Kidney glomerular epithelial cell (primary cell): ENCODE data around the gene PDGFC.

Experiments
- DNase-seq: peaks from one replicate; lab custom pipeline; 2025; lab: John Stamatoyannopoulos, UW

The PDGFC gene

DNA sequence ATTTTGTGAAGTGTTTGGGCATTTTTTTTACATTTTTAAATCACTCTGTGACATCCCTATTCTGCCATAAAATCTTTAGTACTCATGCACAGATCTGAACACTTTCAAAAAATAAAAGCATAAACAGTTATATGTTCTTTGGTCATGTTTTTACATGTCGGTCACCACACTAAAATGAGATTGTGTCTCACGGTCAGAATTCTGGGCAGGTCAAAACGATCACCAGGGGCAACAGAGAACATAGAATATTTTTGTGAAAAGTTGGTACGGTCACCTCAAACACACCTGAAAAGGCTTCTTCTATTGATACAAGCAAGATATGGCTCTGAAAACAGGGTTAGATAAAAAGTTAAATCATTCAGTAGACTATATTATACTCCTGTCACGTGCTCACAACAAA, 189.1 kb downstream of the PDGFC start:
- no peak for DNase-seq

DNA sequence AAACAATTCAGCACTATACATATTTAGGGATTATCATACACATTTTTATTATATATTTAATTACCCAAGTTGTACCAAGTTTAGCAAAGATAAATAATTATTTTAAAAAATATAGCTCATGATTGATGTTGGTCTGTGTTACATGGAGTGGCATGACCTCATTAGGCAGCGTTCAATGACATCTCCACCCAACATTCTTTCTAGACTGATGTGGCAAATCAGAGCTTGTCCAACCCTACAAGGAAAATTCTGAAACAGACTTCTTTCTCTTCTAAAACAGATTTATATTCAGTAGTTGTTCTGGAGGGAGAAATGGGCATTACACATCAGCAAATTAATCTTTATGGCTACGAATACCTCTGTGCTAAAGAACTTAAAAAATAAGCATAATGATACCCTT, 189.7 kb downstream of the PDGFC start:
- DNase-seq = peak; percentile 71

DNA sequence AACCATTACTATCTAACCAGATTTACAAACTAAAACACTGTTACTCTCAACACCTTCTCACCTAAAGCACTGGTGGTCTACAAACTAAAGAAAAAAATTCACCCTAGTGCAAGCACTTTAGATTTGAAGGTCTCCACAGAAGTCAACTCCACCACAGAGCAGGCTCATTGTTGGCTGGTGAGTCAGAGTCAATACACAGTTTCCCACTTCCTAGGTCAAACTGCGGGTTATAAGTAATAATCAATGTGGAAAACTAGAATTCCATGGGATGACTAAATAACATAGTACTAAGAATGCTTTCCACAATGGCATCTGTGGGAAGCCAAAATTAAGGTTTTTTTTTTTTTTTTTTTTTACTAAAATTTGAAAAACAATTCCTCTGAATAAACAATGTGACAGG, 191.8 kb downstream of the PDGFC start:
- peak; percentile 61 for DNase-seq

DNA sequence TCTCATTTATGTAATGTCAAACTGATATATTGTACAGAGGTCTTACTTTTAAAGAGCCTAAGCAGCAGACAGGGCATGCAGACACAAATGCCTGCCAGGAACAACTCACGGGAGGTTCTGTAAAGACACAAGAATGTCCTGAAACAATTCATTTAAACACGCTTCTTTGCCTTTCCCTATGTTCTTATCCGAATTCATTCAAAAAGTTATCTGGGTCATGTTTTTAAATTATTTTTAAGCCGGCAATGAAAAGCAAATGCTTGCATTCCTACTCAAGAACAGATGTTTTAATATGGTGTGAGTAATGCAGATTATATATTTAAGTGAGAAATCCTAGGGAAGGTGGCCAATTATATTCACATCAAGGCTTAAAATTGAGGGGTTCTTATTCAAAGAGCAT, 192.6 kb downstream of the PDGFC start:
- no peak for DNase-seq

DNA sequence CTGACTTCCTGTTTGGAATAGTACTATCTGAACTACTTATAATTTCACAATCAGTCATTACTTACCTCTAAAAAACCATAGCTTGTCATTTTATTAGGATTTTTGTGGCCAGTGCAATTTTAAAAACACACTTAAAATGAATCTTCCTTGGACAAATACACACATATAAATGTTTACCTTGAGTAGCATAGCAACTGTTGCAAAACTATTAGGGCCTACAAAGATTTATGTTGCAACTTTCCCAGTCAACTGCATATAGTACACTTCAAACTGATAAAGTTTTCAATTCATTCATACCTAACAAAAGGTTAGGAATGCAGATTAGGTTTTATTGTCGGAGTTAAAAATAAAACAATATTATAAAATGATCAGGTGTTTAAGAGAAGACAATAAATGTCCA, 193.0 kb downstream of the PDGFC start:
- DNase-seq = no peak

DNA sequence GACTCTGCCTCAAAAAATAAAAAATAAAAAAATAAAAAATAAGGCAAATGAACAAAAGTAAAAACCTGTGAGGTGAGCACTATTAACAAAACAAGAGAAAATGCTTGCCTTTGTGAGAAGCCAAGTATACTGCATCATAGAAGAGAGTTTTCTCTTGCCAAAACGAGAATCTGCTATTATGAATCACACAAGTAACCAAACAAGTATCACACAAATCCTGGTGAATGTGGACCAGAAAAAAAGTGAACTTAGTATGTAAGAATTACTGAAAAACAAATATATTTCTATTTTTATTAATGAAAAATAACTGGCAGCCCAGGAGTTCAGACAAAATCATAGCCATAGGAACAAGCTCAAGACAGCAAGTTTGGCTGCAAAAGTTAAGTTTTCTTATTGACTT, 193.5 kb downstream of the PDGFC start:
- DNase-seq = no peak

DNA sequence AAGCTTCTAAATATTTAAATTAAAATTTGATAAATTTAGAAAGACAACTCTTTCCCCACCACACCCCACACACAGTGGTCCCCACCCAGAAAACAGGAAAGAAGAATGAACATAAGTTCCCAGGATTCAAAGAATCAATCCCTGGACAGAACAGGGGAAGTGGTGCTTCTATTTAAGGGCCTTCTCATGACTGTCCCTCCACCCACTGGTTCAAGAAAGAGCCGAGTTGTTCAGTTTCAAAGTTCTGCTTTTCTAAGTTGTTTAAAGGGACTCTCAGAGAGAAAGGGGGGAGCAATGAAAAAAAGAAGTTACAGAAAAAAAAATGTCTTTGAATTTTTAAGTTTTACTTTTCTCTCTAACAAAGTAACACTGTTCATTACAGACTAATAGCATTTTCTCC, 195.8 kb downstream of the PDGFC start:
- DNase-seq = no peak

DNA sequence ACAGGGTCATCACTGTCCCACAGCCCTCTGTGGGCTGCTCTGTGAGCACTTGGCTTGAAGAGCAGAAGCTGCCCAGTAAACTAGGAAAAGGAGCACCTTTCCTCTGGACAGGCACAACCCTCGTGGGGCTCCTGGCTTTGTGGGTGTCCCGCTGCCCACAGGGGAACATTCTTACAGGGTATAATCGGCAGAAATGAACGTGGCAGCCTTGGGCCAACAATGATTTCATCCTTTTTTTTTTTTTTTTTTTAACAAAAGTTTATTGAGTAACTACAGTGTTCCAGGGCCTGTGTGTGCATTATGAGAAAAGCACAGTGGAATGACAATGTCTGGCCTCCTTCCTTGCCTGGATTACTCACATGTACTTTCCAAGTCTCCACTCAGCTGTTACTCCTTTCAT, 197.2 kb downstream of the PDGFC start:
- peak; percentile 82 for DNase-seq

DNA sequence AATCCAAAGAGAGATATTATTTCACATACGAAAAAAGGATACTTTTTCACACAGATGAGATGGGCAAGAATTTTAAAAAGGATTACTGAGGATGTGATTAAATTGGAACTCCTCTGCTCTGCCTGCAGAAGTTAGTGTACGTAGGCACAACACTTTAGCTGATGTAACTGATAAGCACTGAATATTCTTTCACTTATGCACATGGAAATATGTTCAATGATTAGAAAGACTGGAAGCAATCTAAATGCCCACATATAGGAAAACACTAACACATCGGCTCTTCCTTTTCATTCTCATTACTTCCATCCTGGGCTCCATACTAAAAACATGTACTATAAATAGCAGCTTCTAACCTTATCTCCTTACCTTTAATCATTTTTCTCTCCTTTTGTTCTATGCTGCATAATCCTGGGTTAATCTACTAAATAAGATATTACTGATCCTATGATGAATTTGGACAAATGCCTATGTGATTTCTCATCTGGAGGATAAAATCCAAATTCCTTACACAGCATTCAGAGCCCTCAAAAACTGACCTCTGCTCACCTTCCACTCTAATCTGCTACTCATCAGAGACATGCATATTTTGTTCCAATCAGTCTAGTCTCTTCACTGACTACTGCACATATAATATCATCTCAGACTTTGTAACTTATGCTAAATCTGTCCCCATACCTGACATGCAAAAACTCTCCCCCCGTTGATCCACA, 197.8 kb downstream of the PDGFC start:
- DNase-seq = no peak

DNA sequence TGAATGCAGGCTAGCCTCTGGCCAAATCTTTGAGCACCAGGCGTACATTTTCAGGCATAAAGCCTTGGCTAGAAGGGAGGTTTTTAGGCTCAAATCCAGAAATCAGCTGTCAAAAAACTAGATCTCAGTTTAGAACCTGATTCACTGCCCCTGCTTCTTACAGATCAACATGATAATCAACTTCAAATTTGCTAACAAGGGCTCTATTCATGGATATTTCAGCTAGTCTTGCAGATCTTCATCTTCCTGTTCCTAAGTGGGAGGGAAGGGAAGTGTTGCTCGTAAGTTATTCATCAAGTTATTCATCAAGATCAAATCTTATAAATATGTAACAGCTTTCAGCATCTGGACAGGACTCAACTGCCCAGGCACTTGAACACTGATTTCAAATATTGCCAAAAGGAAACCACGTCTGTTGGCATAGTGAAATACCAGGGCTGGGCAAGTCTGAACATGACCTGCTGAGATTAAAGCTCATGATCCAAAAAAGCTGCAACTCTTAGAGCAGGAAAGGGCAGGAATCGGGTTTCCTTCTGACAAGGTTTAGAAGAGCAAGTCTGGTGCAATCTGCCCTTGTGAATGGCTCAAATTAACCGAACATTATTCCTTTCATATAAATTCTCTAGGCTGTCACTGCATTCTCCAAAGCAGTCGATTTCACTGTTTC, 200.3 kb downstream of the PDGFC start:
- peak; percentile 76 for DNase-seq

DNA sequence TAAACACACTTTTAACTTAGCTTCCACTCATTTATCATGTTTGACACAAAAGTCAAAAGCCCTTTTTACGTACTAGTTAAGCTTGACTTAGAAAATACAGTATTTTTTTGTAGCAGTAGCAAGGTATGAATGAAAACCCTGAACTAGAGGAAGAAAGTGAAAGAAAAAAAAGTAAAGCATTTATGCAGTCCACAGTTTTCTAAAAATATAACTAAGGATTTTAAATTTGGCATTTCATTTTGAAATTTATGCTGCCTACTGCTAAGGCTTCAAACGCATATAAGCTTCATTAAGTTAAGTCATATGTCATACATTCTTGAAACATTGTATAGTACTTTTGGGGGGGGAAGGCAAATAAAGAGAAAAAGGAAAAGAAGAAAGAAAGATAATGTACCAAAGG, 201.5 kb downstream of the PDGFC start:
- no peak for DNase-seq

DNA sequence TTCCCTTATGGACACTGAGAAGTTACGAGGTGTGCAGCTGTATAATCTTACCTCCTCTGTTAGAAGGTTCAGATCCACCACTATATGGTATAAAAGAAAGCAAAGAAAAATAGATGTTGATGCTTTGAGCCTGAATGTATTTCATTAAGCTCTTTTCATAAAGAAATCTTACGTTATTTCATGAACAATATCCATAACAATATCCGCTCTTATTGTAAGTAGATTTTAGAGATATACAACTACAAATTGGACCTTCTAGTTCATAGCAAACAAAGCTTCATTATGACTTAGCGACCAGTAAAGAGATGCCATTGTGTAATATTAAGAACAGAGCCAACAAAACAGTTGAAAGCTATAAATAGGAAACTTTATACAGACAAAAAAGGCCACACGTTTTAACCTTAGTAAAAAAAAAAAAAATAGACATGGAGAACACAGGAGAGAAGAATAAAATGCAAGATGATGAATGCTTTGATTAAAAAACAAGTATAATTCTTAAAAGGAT, 203.6 kb downstream of the PDGFC start:
- DNase-seq = no peak

DNA sequence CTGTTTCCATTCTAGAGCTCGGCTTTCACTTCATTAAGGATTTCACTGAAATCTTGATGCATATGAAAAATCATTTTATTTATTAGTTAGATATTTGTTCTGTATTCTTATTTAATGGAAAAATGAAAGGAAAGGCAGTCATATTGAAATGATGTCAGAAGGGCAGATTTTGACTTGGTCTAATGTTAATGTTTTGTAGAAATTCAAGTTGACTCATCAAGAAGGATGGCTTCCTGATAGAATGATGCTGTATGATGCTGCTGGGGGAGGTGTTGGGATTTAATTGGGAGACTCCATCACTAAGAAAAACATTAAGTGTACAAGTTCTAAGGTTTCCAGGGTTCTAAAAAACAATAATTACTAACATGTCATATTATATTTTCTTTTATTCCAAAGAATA, 204.8 kb downstream of the PDGFC start:
- DNase-seq = peak; percentile 70

DNA sequence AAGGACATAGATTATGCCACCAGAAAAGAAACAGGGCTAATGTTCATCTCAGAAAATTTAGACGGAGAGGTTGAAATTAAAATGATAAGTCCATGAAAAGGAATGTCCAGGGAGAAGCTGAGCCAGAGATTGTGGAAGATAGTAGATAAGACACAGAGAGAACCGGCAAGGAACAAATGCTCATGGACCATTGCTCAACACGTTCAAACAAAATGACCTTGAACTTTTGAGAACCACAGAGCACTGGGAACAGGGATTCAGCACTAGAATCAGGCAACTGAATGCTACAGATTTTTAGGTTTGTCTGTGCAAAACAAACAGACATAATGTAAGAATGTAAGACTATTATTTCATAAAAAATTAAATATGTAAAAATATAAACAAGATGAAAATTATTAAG, 206.3 kb downstream of the PDGFC start:
- no peak for DNase-seq

DNA sequence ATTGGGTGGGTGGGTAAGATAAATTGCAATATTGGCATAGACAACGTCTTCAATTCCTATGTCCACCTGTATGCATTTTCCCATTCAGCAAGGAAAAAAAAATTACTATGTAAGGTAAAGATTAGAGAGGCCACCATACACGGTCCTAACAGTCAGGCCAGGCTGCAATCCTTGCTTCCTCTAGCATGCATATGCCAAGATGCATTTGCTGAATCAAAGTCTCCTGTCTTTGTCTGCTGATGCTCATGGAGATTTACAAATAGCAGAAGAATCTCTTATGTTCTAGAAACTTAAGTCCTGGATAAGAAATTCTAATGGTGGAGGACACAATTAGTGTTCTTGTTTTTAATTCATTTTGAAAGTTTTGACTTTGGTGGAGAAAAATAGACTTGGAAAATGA, 206.8 kb downstream of the PDGFC start:
- no peak for DNase-seq

DNA sequence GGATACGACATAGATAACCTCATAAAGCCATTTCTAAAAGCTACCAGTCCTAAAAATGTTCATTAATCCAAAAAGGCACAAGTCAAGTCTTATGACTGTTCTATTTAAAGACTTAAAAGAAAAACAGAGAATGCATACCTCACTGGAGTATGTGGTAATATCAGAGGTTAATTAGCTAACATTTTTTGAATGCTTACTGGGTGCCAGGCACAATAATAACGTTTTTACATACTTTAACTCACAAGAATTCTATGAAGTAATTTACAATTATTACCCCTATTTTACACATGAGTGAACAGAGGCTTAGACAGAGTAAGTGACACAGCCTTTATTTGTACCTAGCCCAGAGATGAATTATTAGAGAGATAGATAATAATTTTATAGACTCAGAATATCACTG, 207.5 kb downstream of the PDGFC start:
- DNase-seq = peak; percentile 83

DNA sequence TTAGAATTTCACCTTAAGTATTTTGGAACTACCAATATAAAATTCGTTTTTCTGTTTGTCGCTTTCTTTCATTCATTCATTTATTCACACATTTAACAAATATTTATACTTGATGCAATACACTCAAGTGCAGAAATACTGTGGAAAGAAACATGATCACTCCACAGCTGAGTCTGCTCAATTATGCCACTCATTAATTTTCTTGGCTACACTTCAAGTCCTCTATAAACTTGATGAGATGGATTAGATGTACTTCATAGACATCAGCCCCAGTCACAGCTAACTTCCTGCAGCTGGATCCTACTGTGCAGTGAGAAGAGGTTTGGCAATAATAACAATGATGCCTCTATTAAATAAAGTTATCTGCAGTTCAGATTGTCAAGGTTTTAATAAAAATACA, 208.1 kb downstream of the PDGFC start:
- DNase-seq = no peak

DNA sequence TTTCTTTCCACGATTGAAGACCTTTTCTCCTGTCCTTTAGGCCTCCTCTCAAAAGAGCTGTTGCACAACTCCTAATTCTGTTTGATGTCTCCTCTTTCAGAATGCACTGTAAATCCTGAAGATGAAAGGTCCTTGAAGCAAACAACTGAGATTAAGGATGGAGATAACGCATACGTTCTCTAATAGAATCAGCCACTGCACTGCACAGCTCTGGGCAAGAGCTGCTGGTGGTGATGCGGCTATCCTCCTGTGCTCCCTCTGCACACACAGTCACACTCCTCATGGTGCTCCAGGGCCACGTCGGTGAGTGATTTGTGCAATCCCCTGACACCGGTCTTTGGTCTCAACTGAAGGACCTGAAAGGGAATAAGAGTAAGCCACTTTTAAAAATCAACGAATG, 208.7 kb downstream of the PDGFC start:
- no peak for DNase-seq

DNA sequence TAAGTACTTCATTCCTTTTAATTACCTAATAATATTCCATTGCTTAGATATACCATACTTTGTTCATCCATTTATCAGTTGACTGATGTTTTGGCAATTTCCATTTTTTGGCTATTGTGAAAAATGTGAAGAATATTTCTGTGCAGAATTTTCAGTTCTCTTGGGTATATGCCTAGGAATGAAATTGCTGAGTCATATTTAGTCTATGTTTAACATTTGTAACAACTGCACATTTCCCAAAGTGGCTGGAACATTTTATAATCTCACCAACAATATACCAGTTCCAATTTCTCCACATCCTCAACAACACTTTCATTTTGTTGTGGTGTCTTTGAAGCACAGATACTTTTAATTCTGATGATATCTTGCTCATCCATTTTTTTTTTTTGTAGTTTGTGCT, 215.5 kb downstream of the PDGFC start:
- DNase-seq = no peak

DNA sequence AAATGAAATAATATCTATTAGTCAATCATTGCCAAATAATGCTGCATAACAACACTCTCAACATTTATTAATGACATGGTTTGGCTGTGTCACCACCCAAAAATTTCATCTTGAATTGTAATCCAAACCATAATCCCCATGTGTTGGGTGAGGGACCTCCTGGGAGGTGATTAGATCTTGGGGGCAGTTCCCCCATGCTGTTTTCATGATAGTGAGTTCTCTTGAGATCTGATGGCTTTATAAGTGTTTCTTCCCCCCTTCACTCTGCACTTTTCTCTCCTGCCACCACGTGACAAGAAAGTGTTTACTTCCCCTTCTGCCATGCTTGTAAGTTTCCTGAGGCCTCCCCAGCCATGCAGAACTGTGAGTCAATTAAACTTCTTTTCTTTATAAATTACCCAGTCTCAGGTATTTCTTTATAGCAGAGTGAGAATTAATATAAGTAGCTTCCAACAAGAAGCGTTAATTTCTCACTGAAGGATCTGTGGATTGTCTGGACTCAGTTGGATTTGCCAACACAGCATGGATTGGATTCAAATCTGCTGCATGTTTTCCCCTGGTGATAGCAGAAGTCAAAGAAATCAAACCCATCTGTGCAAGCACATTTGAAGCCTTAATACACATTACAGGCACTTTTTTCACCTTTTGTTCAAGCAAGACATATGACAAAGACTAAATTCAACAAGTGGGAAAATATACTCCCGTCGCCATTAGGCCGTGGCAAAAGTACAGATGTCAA, 216.6 kb downstream of the PDGFC start:
- no peak for DNase-seq

DNA sequence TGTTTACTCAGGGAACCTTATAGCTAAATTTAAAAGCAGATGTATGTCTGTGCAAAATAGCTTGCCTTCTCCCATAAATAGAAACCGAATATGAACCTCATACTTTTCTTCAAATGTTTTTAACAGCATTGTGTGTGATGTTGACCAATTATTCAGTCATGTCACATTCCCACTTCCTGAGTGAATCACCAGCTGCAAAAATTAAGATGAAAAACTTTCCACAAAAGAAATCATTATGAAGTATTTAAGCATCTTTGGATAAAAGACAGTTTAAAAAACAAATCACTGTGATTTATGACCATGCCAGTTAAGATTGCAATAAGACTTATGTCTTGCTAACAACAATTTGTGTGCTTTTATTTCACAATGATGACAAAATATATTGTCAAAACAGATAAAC, 220.1 kb downstream of the PDGFC start:
- no peak for DNase-seq

DNA sequence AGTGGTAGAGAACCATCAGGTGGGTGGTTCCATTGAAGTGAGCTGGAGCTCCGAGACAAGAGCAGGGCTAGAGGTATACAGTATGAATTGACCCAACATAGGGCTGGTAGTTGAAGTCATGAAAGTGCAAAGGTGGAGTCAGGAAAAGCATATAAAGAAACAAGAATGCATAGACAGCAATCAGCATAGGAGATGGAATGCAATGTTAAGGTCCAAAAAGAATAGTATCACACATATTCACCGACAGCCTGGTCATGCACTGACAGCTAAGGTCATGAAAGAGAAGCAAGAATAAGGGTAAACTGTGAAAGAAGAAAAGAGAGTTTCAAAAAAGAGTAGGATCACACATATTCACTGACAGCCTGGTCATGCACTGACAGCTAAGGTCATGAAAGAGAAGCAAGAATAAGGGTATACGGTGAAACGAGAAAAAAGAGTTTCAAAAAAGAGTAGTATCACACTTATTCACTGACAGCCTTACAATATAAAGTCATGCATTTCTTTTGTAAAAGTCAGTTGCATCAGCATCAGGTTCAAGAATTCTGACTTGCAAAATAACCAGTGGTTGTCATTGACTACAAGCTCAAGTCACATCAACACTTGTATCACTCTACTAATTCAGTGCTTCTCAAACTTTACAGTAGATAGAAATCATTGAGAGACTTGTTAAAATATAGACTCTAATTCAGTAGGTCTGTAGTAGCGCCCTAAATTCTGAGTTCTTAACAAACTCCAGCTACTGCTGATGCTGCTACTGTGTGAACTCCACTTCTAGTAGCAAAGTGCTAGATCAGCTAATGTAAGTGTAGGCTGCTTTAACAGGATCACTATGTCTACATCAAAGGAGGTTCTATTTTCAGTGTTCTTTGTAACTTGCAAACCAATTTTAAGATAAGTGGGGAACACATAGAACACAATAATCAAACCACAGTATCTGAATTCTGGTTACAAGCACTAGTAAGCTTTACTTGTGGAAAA, 221.9 kb downstream of the PDGFC start:
- no peak for DNase-seq
